ENCODE data around the gene SPZ1. TPM values are rescaled to one million over a fixed set of nuclear protein-coding genes. Genes with fewer than 3 reads are reported as not detected.

Gene SPZ1
- total RNA-seq, 3 donors from 2014 or later (not counting 1 experiment from before 2014, with no cell fraction given): not detected

DNA sequence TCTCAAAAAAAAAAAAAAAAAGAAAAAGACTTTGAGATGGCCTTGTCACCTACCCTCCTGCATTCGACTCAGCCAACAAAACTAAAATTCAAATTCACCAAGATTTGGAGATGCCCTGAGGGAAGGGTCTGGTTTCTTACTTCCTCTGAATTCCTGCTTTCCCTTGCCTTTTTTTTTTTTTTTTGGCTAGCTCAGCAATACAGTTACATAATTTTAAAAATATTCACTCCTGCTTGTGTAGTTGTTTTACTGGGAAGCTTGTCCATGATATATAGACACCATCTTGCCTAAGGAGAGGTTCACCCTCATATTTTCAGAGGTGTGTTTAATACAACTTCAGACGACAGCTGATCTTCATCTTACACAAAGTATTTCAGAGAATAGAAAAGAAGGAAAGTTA is 42.6 kb upstream of the SPZ1 start:
- ATAC-seq: no peak
- WGBS (ENCODE audit: insufficient coverage): no CpG with 5 or more reads among the region's 2 CpGs
- Mint-ChIP-seq H3K36me3 (no peaks in the 10 kb centered on the region), H3K4me3 (no peak overlapping the region), H3K27ac (no peak overlapping the region), H3K4me1 (no peaks in the 10 kb centered on the region), H3K9me3 (no peaks in the 10 kb centered on the region), H3K27me3 (ENCODE audit: low read depth in 2 of 2) (peaks cover 0 to 3% of the 10 kb centered on the region in 2 donors)
- TF ChIP-seq, protein P1, sequence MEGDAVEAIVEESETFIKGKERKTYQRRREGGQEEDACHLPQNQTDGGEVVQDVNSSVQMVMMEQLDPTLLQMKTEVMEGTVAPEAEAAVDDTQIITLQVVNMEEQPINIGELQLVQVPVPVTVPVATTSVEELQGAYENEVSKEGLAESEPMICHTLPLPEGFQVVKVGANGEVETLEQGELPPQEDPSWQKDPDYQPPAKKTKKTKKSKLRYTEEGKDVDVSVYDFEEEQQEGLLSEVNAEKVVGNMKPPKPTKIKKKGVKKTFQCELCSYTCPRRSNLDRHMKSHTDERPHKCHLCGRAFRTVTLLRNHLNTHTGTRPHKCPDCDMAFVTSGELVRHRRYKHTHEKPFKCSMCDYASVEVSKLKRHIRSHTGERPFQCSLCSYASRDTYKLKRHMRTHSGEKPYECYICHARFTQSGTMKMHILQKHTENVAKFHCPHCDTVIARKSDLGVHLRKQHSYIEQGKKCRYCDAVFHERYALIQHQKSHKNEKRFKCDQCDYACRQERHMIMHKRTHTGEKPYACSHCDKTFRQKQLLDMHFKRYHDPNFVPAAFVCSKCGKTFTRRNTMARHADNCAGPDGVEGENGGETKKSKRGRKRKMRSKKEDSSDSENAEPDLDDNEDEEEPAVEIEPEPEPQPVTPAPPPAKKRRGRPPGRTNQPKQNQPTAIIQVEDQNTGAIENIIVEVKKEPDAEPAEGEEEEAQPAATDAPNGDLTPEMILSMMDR (IDR thresholded peaks at IDR 0.05): no peak
- Histone ChIP-seq H3K4me1 (ENCODE audit: control insufficient read depth, insufficient read depth, low read length) (no peaks in the 10 kb centered on the region), H3K9me3 (ENCODE audit: control insufficient read depth, insufficient read depth, low read length) (no peaks in the 10 kb centered on the region), H3K27me3 (ENCODE audit: control insufficient read depth, insufficient read depth, low read length) (no peaks in the 10 kb centered on the region), H3K27ac (ENCODE audit: low read length) (no peak overlapping the region), H3K36me3 (ENCODE audit: control insufficient read depth, insufficient read depth, low read length) (no peaks in the 10 kb centered on the region), H3K4me3 (ENCODE audit: low read length) (no peak overlapping the region)
- intact Hi-C loops (cut with micrococcal nuclease): no loop called here
- DNase-seq: no peak

DNA sequence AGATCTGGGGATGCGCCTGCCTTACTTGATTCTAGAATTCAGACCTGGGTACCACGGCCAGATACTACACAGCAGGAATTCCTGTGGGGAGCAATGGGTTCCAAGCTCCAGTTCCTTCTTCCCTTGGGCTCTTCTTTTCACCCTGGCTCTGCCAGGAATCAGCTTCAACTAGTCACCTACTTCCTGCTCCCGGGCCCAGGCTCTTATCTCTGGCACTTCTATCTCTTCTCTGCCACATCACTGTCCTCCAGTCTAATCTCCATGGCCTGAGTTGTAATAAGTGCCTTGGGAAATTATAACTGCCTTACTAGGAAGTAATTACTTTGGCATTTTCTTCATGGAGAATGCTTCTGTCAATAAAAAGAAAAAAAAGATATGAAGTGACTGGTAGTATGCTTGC is 37.7 kb upstream of the SPZ1 start:
- no peaks in the 10 kb centered on the region for H3K4me1 ChIP-seq (ENCODE audit: control insufficient read depth, insufficient read depth, low read length)
- H3K27me3 ChIP-seq (ENCODE audit: control insufficient read depth, insufficient read depth, low read length): no peaks in the 10 kb centered on the region
- H3K4me3 ChIP-seq (ENCODE audit: low read length): no peak overlapping the region
- Mint-ChIP-seq H3K9me3 (no peaks in the 10 kb centered on the region), H3K27ac (no peak overlapping the region), H3K4me1 (peaks cover 0 to 6% of the 10 kb centered on the region in 2 donors), H3K27me3 (ENCODE audit: low read depth in 2 of 2) (no peaks in the 10 kb centered on the region), H3K4me3 (no peak overlapping the region), H3K36me3 (no peaks in the 10 kb centered on the region)
- intact Hi-C loops (cut with micrococcal nuclease): no loop called here
- H3K36me3 ChIP-seq (ENCODE audit: control insufficient read depth, insufficient read depth, low read length): no peaks in the 10 kb centered on the region
- TF ChIP-seq, protein P1 (IDR thresholded peaks at IDR 0.05): no peak
- DNase-seq (no peak), ATAC-seq (no peak)
- H3K9me3 ChIP-seq (ENCODE audit: control insufficient read depth, insufficient read depth, low read length): no peaks in the 10 kb centered on the region
- WGBS (ENCODE audit: insufficient coverage): 83% methylated on average over 3 of the region's 3 CpGs
- no peak overlapping the region for H3K27ac ChIP-seq (ENCODE audit: low read length)

DNA sequence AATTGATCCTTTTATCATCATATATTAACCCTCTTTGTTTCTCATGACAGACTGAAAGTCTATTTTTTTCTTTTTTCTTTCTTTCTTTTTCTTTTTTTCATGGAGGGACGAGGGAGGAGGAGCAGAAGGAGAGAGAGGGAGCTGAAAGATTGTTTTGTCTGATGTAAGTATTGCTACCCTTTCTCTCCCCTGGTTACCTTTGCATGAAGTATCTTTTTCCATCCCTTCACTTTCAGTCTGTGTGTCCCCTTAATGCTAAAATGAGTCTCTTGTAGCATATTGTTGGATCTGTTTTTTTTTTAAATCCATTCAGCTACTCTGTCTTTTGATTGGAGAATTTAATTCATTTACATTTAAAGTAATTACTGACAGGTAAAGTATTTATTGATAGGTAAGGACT is 36.4 kb upstream of the SPZ1 start:
- DNase-seq: no peak
- Histone ChIP-seq H3K27me3 (ENCODE audit: control insufficient read depth, insufficient read depth, low read length) (no peaks in the 10 kb centered on the region), H3K36me3 (ENCODE audit: control insufficient read depth, insufficient read depth, low read length) (no peaks in the 10 kb centered on the region), H3K9me3 (ENCODE audit: control insufficient read depth, insufficient read depth, low read length) (no peaks in the 10 kb centered on the region), H3K4me3 (ENCODE audit: low read length) (no peak overlapping the region), H3K4me1 (ENCODE audit: control insufficient read depth, insufficient read depth, low read length) (no peaks in the 10 kb centered on the region), H3K27ac (ENCODE audit: low read length) (no peak overlapping the region)
- peaks cover 0 to 6% of the 10 kb centered on the region in 2 donors for H3K4me1 Mint-ChIP-seq
- intact Hi-C loops (cut with micrococcal nuclease): no loop called here
- no peaks in the 10 kb centered on the region for H3K36me3 Mint-ChIP-seq
- no peak for ATAC-seq
- H3K27ac Mint-ChIP-seq: no peak overlapping the region
- H3K4me3 Mint-ChIP-seq: no peak overlapping the region
- TF ChIP-seq, protein P1 (IDR thresholded peaks at IDR 0.05): no peak
- WGBS (ENCODE audit: insufficient coverage): no CpG with 5 or more reads among the region's 1 CpG
- H3K27me3 Mint-ChIP-seq (ENCODE audit: low read depth in 2 of 2): no peaks in the 10 kb centered on the region
- no peaks in the 10 kb centered on the region for H3K9me3 Mint-ChIP-seq

DNA sequence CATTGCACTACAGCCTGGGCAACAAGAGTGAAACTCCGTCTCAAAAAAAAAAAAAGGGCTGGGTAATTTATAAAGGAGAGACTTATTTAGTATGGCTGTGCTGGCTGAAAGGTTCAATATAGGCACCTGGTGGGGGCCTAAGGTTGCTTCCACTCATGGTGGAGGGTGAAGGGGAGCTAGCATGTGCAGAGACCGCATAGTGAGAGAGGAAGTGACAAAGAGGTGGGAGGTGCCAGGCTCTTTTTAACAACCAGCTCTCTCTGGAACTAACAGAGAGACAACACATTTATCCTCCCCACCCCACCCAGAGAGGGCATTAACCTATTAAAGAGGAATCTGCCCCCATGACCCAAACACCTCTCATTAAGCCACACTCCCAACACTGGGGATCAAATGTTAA is 35.1 kb upstream of the SPZ1 start:
- H3K36me3 ChIP-seq (ENCODE audit: control insufficient read depth, insufficient read depth, low read length): no peaks in the 10 kb centered on the region
- no peaks in the 10 kb centered on the region for H3K9me3 ChIP-seq (ENCODE audit: control insufficient read depth, insufficient read depth, low read length)
- no peak overlapping the region for H3K27ac ChIP-seq (ENCODE audit: low read length)
- Mint-ChIP-seq H3K4me1 (peaks cover 0 to 6% of the 10 kb centered on the region in 2 donors), H3K4me3 (no peak overlapping the region), H3K27me3 (ENCODE audit: low read depth in 2 of 2) (no peaks in the 10 kb centered on the region), H3K27ac (no peak overlapping the region), H3K36me3 (no peaks in the 10 kb centered on the region), H3K9me3 (no peaks in the 10 kb centered on the region)
- TF ChIP-seq, protein P1 (IDR thresholded peaks at IDR 0.05): no peak
- intact Hi-C loops (cut with micrococcal nuclease): no loop called here
- 95% methylated on average over 1 of the region's 2 CpGs for WGBS (ENCODE audit: insufficient coverage)
- no peaks in the 10 kb centered on the region for H3K4me1 ChIP-seq (ENCODE audit: control insufficient read depth, insufficient read depth, low read length)
- no peak overlapping the region for H3K4me3 ChIP-seq (ENCODE audit: low read length)
- DNase-seq (peak in 1 of 2 donors; percentile 49), ATAC-seq (peak in 1 of 3 donors; percentile 45)
- H3K27me3 ChIP-seq (ENCODE audit: control insufficient read depth, insufficient read depth, low read length): no peaks in the 10 kb centered on the region
